NCI-H526 (cell line): ENCODE results near the gene FBXL7.

Experiments
- DNase-seq, 2 experiments: peaks; one replicate each; lab custom pipeline; 2025; lab: John Stamatoyannopoulos, UW

The FBXL7 gene

GRCh38 chr5:15577831-15578230 is 77.9 kb downstream of the FBXL7 start:
- no peak for DNase-seq

GRCh38 chr5:15579193-15579990 is 79.4 kb downstream of the FBXL7 start:
- DNase-seq = no peak

GRCh38 chr5:15584528-15584927 is 84.5 kb downstream of the FBXL7 start:
- no peak for DNase-seq

- no peak for DNase-seq
Observed at GRCh38 chr5:15585128-15585527, 85.1 kb downstream of the FBXL7 start.

- DNase-seq = no peak
Observed at GRCh38 chr5:15585841-15586591, 86.0 kb downstream of the FBXL7 start.

- DNase-seq = no peak
Observed at GRCh38 chr5:15587916-15588315, 87.9 kb downstream of the FBXL7 start.

- no peak for DNase-seq
Observed at GRCh38 chr5:15592728-15593127, 92.7 kb downstream of the FBXL7 start.

GRCh38 chr5:15594977-15595568 is 95.1 kb downstream of the FBXL7 start:
- DNase-seq = no peak

GRCh38 chr5:15595929-15596328 is 95.9 kb downstream of the FBXL7 start:
- no peak for DNase-seq

- no peak for DNase-seq
Observed at GRCh38 chr5:15596936-15597335, 97.0 kb downstream of the FBXL7 start.

GRCh38 chr5:15597804-15598203 is 97.8 kb downstream of the FBXL7 start:
- no peak for DNase-seq

GRCh38 chr5:15598294-15598902 is 98.4 kb downstream of the FBXL7 start:
- DNase-seq = peak in 1 of 2 experiments; percentile 49

GRCh38 chr5:15600035-15600434 is 100.1 kb downstream of the FBXL7 start:
- no peak for DNase-seq

- no peak for DNase-seq
Observed at GRCh38 chr5:15601274-15601673, 101.3 kb downstream of the FBXL7 start.

GRCh38 chr5:15601853-15602252 is 101.9 kb downstream of the FBXL7 start:
- DNase-seq = no peak

- no peak for DNase-seq
Observed at GRCh38 chr5:15604986-15605385, 105.0 kb downstream of the FBXL7 start.

- no peak for DNase-seq
Observed at GRCh38 chr5:15606197-15606596, 106.2 kb downstream of the FBXL7 start.

- no peak for DNase-seq
Observed at GRCh38 chr5:15607076-15607475, 107.1 kb downstream of the FBXL7 start.

GRCh38 chr5:15609076-15609725 is 109.2 kb downstream of the FBXL7 start:
- DNase-seq = no peak

- DNase-seq = no peak
Observed at GRCh38 chr5:15610216-15610615, 110.2 kb downstream of the FBXL7 start.

- DNase-seq = no peak
Observed at GRCh38 chr5:15611008-15611407, 111.0 kb downstream of the FBXL7 start.
